A549 (cell line): Measurements from ENCODE around the gene ZNF644. TPM values are rescaled to one million over a fixed set of nuclear protein-coding genes. Genes with fewer than 3 reads are reported as not detected.

Source experiments
- ATAC-seq, 2 experiments: fragments of 200-7000 bp in 1 of 2; fragments of >200 bp in 1 of 2; cut with Nextera tagmentation in 1 of 2; cut with Tn5 transposase in 1 of 2; 3 replicates each; pipeline versions ENCODE4 v1.8.0 to v1.9.1; 2018 to 2020; ENCODE audit warnings: mild to moderate bottlenecking in 1 of 2, moderate library complexity in 1 of 2
- CTCF ChIA-PET: fragments of 300-600 bp; sonication (Branson Sonifier 250); formaldehyde crosslinking; extraction: SDS; loops from one replicate; lab custom pipeline; 2021; ENCODE audit warnings: antibody characterized with exemption, inconsistent platforms; lab: Yijun Ruan, JAX
- POLR2A ChIA-PET: fragments of 350-600 bp; formaldehyde crosslinking; extraction: SDS; loops from one replicate; lab custom pipeline; 2021; ENCODE audit warnings: antibody characterized with exemption, inconsistent platforms; lab: Yijun Ruan, JAX
- DNase-seq, 2 experiments: peaks; one replicate each; pipeline versions ENCODE4 v3.0.0 to v3.0.0-alpha.2; 2011 to 2016; ENCODE audit warnings: low read depth in 1 of 2, low spot score in 1 of 2
- FAIRE-seq: peaks from 2 replicates; lab custom pipeline; 2011; peaks lifted over from hg19 to GRCh38; lab: Jason Lieb, UNC
- H3K27ac ChIP-seq, 2 experiments: fragments of >200 bp; sonication (Bioruptor Twin); formaldehyde crosslinking; 3 replicates each; pipeline ENCODE4 v1.5.1; 2016 to 2017
- H3K4me1 ChIP-seq: fragments of >200 bp; sonication (Bioruptor Twin); formaldehyde crosslinking; 3 replicates; pipeline ENCODE4 v1.6.1; 2016
- H3K4me2 ChIP-seq: fragments of >200 bp; sonication (Bioruptor Twin); formaldehyde crosslinking; 3 replicates; pipeline ENCODE4 v1.6.1; 2016
- H3K4me3 ChIP-seq: fragments of >200 bp; sonication (Bioruptor Twin); formaldehyde crosslinking; 3 replicates; pipeline ENCODE4 v1.5.1; 2016
- H3K9me3 ChIP-seq: fragments of >200 bp; sonication (Bioruptor Twin); formaldehyde crosslinking; 3 replicates; pipeline ENCODE4 v1.6.1; 2016
- BHLHE40 ChIP-seq: IDR thresholded peaks from 2 replicates; pipeline ENCODE4 v1.6.1; 2012; ENCODE audit warnings: low read depth, low read length, inconsistent platforms
- CBX8 ChIP-seq: fragments of 200-600 bp; sonication (generic); IDR thresholded peaks from 2 replicates; pipeline ENCODE4 v1.6.1; 2016
- CHD2 ChIP-seq: fragments of 150-350 bp; IDR thresholded peaks from 2 replicates; pipeline ENCODE4 v1.6.1; 2014; ENCODE audit warnings: low read length; ENCODE audit not compliant: partially characterized antibody
- CTCF ChIP-seq: fragments of >200 bp; sonication (Bioruptor Twin); formaldehyde crosslinking; IDR thresholded peaks from 3 replicates; pipeline ENCODE4 v1.5.1; 2016
- EHF ChIP-seq: fragments of 250-450 bp; sonication (Bioruptor Pico); IDR thresholded peaks from 2 replicates; pipeline ENCODE4 v1.5.0; 2020; ENCODE audit warnings: mild to moderate bottlenecking
- EHMT2 ChIP-seq: fragments of 200-600 bp; sonication (generic); IDR thresholded peaks from 2 replicates; pipeline ENCODE4 v1.6.1; 2016; ENCODE audit warnings: antibody characterized with exemption, low read depth, mild to moderate bottlenecking, moderate library complexity
- ESRRA ChIP-seq: fragments of 150-350 bp; IDR thresholded peaks from 2 replicates; pipeline ENCODE4 v1.6.1; 2014; ENCODE audit warnings: mild to moderate bottlenecking, low read length, borderline replicate concordance
- HES2 ChIP-seq: fragments of >200 bp; sonication (Bioruptor Twin); formaldehyde crosslinking; IDR thresholded peaks from 2 replicates; pipeline ENCODE4 v1.6.1; 2016
- MAZ ChIP-seq: fragments of 150-350 bp; IDR thresholded peaks from 2 replicates; pipeline ENCODE4 v1.6.1; 2014; ENCODE audit warnings: antibody characterized with exemption, low read depth, low read length, borderline replicate concordance
- NR3C1 ChIP-seq: fragments of >200 bp; sonication (Bioruptor Twin); formaldehyde crosslinking; IDR thresholded peaks from 3 replicates; pipeline ENCODE4 v1.6.1; 2017
- POLR2AphosphoS2 ChIP-seq: conservative IDR thresholded peaks from 2 replicates; pipeline ENCODE4 v1.6.1; 2012; ENCODE audit warnings: low read length, improper control_type of control experiment, inconsistent platforms
- RAD21 ChIP-seq, 2 experiments: fragments of >200 bp in 1 of 2; sonication (Bioruptor Twin) in 1 of 2; formaldehyde crosslinking in 1 of 2; IDR thresholded peaks in 1 of 2; conservative IDR thresholded peaks in 1 of 2; 2 replicates in 1 of 2; 3 replicates in 1 of 2; pipeline ENCODE4 v1.6.1; 2012 to 2018; ENCODE audit warnings: inconsistent platforms in 1 of 2
- REST ChIP-seq: fragments of 200-600 bp; sonication (generic); IDR thresholded peaks from 2 replicates; pipeline ENCODE4 v1.6.1; 2016; ENCODE audit warnings: antibody characterized with exemption, mild to moderate bottlenecking, moderate library complexity
- SMC3 ChIP-seq: fragments of >200 bp; sonication (Bioruptor Twin); formaldehyde crosslinking; IDR thresholded peaks from 3 replicates; pipeline ENCODE4 v1.6.1; 2018; ENCODE audit warnings: inconsistent platforms
- SREBF2 ChIP-seq: fragments of 450-650 bp; IDR thresholded peaks from 2 replicates; pipeline ENCODE4 v1.6.1; 2014; ENCODE audit warnings: mild to moderate bottlenecking, moderate library complexity
- TFCP2L1 ChIP-seq: fragments of 250-450 bp; sonication (Bioruptor Pico); IDR thresholded peaks from 2 replicates; pipeline ENCODE4 v1.5.0; 2021; ENCODE audit warnings: mild to moderate bottlenecking
- TP53 ChIP-seq: fragments of 250-450 bp; sonication (Bioruptor Pico); IDR thresholded peaks from 2 replicates; pipeline ENCODE4 v1.5.0; 2021; ENCODE audit warnings: mild to moderate bottlenecking, moderate library complexity
- ZC3H11A ChIP-seq: fragments of 450-650 bp; IDR thresholded peaks from 2 replicates; pipeline ENCODE4 v1.6.1; 2014; ENCODE audit warnings: antibody characterized with exemption, mild to moderate bottlenecking
- WGBS: methylation state at CpG from one replicate; pipeline ENCODE4 v1.1.6; 2017; ENCODE audit errors: missing lambda C conversion rate; 5-methylcytosine and 5-hydroxymethylcytosine counted together
- polyA plus RNA-seq, 4 experiments: library from polyadenylated mRNA; depleted of rRNA in 3 of 4; stranded (reverse); fragments of >200 nt; fragmentation: RNase III in 1 of 4; extraction: RNeasy Plus Mini Kit Qiagen cat#74134 plus additional on column Dnase treatment in 1 of 4; gene quantifications; 2 replicates in 3 of 4; 3 replicates in 1 of 4; pipeline ENCODE4 v1.2.3, GENCODE V29; 2011 to 2017
- TF ChIP-seq, protein P1 (sequence below): fragments of 250-450 bp; sonication (Bioruptor Pico); IDR thresholded peaks from 2 replicates; pipeline ENCODE4 v1.5.0; 2021; ENCODE audit warnings: mild to moderate bottlenecking, moderate library complexity, borderline replicate concordance
- TF ChIP-seq, protein P2 (sequence below): IDR thresholded peaks from 2 replicates; pipeline ENCODE4 v1.6.1; 2012

The ZNF644 gene
- polyA plus RNA-seq, 2 of the 4 experiments (the other 2 are of a cell fraction): 14.8 to 24.9 TPM

DNA sequence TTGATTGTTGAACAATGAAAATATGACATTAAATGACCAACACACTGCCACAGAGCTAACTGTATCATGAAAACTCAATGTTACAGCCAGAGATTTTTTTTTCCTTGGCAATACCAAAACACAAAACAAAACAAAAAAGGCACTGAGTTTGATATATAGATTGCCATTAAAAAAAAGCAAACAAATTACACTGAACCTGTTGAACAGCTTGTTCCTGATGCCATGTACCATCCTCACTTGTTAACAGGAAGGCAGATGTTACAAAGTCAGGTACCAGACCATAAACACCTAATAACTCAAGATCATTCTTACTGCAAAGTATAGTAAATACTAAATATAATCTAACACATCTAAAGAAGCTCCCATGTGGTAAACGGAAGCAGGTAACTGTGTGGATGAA lies 75.2 kb downstream of the ZNF644 start:
- POLR2A ChIA-PET: no interaction called here
- DNase-seq: no peak
- ATAC-seq: no peak
- 95% methylated on average over 1 of the region's 1 CpG for WGBS
- H3K4me2 ChIP-seq: no peak overlapping the region
- no peak for FAIRE-seq
- no peak overlapping the region for H3K4me3 ChIP-seq
- H3K9me3 ChIP-seq: no peaks in the 10 kb centered on the region
- CTCF ChIA-PET: no interaction called here
- TF ChIP-seq ESRRA (no peak), EHMT2 (no peak), SMC3 (no peak), CTCF (no peak), BHLHE40 (no peak), RAD21 (conservative IDR thresholded peaks at IDR 0.05 in 1 of 2, IDR thresholded peaks at IDR 0.05 in 1 of 2) (no peak), REST (no peak), NR3C1 (no peak), ZC3H11A (no peak), CBX8 (no peak)
- TF ChIP-seq, protein P1, sequence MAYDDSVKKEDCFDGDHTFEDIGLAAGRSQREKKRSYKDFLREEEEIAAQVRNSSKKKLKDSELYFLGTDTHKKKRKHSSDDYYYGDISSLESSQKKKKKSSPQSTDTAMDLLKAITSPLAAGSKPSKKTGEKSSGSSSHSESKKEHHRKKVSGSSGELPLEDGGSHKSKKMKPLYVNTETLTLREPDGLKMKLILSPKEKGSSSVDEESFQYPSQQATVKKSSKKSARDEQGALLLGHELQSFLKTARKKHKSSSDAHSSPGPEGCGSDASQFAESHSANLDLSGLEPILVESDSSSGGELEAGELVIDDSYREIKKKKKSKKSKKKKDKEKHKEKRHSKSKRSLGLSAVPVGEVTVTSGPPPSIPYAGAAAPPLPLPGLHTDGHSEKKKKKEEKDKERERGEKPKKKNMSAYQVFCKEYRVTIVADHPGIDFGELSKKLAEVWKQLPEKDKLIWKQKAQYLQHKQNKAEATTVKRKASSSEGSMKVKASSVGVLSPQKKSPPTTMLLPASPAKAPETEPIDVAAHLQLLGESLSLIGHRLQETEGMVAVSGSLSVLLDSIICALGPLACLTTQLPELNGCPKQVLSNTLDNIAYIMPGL (CRISPR knock-in tag): no peak
- no peaks in the 10 kb centered on the region for H3K4me1 ChIP-seq
- no peak overlapping the region for H3K27ac ChIP-seq

DNA sequence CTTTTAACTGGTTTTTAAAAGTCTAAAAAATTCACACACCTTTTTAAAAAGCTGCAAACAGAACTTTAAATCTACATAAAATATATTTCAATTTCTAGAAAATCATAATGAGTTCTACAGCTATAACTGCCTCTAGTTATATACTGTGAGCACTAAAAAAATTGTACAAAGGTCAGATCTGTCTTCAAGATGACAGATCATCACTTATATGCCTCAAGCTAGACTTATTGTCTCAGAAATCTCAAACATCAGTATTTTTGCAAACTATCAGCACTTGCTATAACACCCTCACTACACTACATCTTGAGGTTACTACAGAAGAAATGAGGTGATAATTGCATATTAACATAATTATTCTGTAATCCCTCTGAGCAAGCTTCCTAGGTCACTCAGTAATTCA lies 76.5 kb downstream of the ZNF644 start:
- Histone ChIP-seq H3K4me2 (no peak overlapping the region), H3K4me1 (no peaks in the 10 kb centered on the region), H3K9me3 (no peaks in the 10 kb centered on the region), H3K27ac (no peak overlapping the region), H3K4me3 (no peak overlapping the region)
- TF ChIP-seq TFCP2L1 (CRISPR knock-in tag) (no peak), SREBF2 (no peak), ZC3H11A (no peak), POLR2AphosphoS2 (no peak), NR3C1 (no peak), CHD2 (no peak), TP53 (CRISPR knock-in tag) (no peak), REST (no peak), MAZ (no peak), EHF (CRISPR knock-in tag) (no peak), HES2 (no peak)
- TF ChIP-seq, protein P2, sequence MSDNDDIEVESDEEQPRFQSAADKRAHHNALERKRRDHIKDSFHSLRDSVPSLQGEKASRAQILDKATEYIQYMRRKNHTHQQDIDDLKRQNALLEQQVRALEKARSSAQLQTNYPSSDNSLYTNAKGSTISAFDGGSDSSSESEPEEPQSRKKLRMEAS: no peak
- ChIA-PET CTCF (no interaction called here), POLR2A (no interaction called here)
- ATAC-seq: no peak
- no peak for FAIRE-seq
- no peak for DNase-seq
